PC-9 (cell line): ENCODE data around the gene LRRC2. TPM values are rescaled to one million over a fixed set of nuclear protein-coding genes. Genes with fewer than 3 reads are reported as not detected.

Experiments
- BruUV-seq: library from RNA; stranded (reverse); fragments of 400-500 nt; replicated peaks from 2 replicates; lab custom pipeline; 2021; lab: Mats Ljungman, UMichigan
- CTCF ChIA-PET: fragments of 300-600 bp; sonication (Branson Sonifier 250); formaldehyde crosslinking; loops from one replicate; lab custom pipeline; 2022; ENCODE audit warnings: antibody characterized with exemption; lab: Charles Lee
- POLR2A ChIA-PET: fragments of 300-600 bp; sonication (Branson Sonifier 250); formaldehyde crosslinking; loops from one replicate; lab custom pipeline; 2022; ENCODE audit warnings: antibody characterized with exemption; ENCODE audit not compliant: unreplicated experiment; lab: Charles Lee
- DNase-seq, 2 experiments: peaks; one replicate each; pipeline versions ENCODE4 v3.0.0 to v3.0.0-alpha.2; 2015 to 2022; ENCODE audit warnings: mixed read lengths in 1 of 2
- H2AFZ ChIP-seq: fragments of 200-600 bp; sonication (generic); 2 replicates; pipeline ENCODE4 v1.8.1; 2017; ENCODE audit warnings: antibody characterized with exemption
- H3F3A ChIP-seq: fragments of 200-600 bp; sonication (generic); 2 replicates; pipeline ENCODE4 v1.8.1; 2017; ENCODE audit warnings: antibody characterized with exemption, mild to moderate bottlenecking, low read depth; ENCODE audit not compliant: insufficient read depth
- H3K27ac ChIP-seq: fragments of 200-600 bp; sonication (generic); 2 replicates; pipeline ENCODE4 v1.6.1; 2016; ENCODE audit warnings: mixed run types
- H3K27me3 ChIP-seq: fragments of 200-600 bp; sonication (generic); 2 replicates; pipeline ENCODE4 v1.6.1; 2016; ENCODE audit warnings: low read depth, mixed run types; ENCODE audit not compliant: insufficient read depth
- H3K36me3 ChIP-seq: fragments of 200-600 bp; sonication (generic); 2 replicates; pipeline ENCODE4 v1.6.1; 2016; ENCODE audit warnings: low read depth, mixed run types
- H3K4me1 ChIP-seq: fragments of 200-600 bp; sonication (generic); replicated peaks from 2 replicates; pipeline ENCODE4 v1.6.1; 2016; ENCODE audit warnings: mixed run types; ENCODE audit not compliant: insufficient read depth
- H3K4me2 ChIP-seq: fragments of 200-600 bp; sonication (generic); 2 replicates; pipeline ENCODE4 v1.6.1; 2017; ENCODE audit warnings: mixed run types
- H3K4me3 ChIP-seq: fragments of 200-600 bp; sonication (generic); 2 replicates; pipeline ENCODE4 v1.6.1; 2016; ENCODE audit warnings: mixed run types
- H3K79me2 ChIP-seq: fragments of 200-600 bp; sonication (generic); 2 replicates; pipeline ENCODE4 v1.6.1; 2017; ENCODE audit warnings: low read depth, mixed run types
- H3K9me2 ChIP-seq: fragments of 200-600 bp; sonication (generic); 2 replicates; pipeline ENCODE4 v1.8.1; 2017; ENCODE audit warnings: mild to moderate bottlenecking; ENCODE audit not compliant: insufficient read depth
- H3K9me3 ChIP-seq: fragments of 200-600 bp; sonication (generic); 2 replicates; pipeline ENCODE4 v1.8.1; 2016; ENCODE audit warnings: low read depth; ENCODE audit not compliant: insufficient read depth
- H4K20me1 ChIP-seq: fragments of 200-600 bp; sonication (generic); 2 replicates; pipeline ENCODE4 v1.8.1; 2017; ENCODE audit not compliant: insufficient read depth
- EZH2 ChIP-seq: fragments of 200-600 bp; sonication (generic); IDR thresholded peaks from 2 replicates; pipeline ENCODE4 v1.8.0; 2017; ENCODE audit warnings: antibody characterized with exemption, low read depth
- intact Hi-C: fragments of 100-400 bp; cut with micrococcal nuclease; formaldehyde crosslinking; loops from one replicate; pipeline ENCODE4 v1.10.0; 2022; ENCODE audit not compliant: unreplicated experiment
- total RNA-seq: library from RNA; stranded (reverse); gene quantifications from 2 replicates; pipeline ENCODE4 v1.2.3, GENCODE V29; 2021
- TF ChIP-seq, protein P1 (sequence below): fragments of 200-600 bp; sonication (generic); conservative IDR thresholded peaks from 2 replicates; pipeline ENCODE4 v1.6.1; 2017; ENCODE audit warnings: mixed run types, antibody characterized with exemption, mild to moderate bottlenecking, moderate library complexity

Gene LRRC2
- total RNA-seq, 1 experiment from 2014 or later = 0.22 TPM

DNA sequence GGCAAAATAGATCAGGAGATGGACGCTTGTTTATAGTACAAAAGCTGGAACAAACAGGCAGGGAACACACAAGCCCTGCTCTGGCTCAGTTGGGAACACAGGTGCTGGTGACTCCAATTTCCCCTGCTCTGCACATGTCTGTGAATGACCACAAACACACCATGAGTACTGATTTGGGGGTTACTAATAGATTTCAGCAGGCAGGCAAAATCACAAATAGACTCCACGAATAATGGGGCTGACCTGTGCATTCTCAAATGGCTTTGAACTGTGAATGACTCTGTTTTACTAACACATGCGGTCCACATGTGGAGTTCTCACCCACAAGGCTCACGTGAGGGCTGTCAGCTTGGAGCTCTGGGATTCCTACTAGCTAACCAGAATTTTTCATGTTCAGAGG is 64.4 kb downstream of the LRRC2 start:
- no peak overlapping the region for H2AFZ ChIP-seq
- H3K27me3 ChIP-seq = no peaks in the 10 kb centered on the region
- H3F3A ChIP-seq = no peaks in the 10 kb centered on the region
- H3K4me3 ChIP-seq = no peak overlapping the region
- DNase-seq = no peak
- H3K36me3 ChIP-seq = no peaks in the 10 kb centered on the region
- no peak overlapping the region for H3K4me2 ChIP-seq
- H3K27ac ChIP-seq = no peak overlapping the region
- no peaks in the 10 kb centered on the region for H3K79me2 ChIP-seq
- no peaks in the 10 kb centered on the region for H3K9me3 ChIP-seq
- TF ChIP-seq, protein P1, sequence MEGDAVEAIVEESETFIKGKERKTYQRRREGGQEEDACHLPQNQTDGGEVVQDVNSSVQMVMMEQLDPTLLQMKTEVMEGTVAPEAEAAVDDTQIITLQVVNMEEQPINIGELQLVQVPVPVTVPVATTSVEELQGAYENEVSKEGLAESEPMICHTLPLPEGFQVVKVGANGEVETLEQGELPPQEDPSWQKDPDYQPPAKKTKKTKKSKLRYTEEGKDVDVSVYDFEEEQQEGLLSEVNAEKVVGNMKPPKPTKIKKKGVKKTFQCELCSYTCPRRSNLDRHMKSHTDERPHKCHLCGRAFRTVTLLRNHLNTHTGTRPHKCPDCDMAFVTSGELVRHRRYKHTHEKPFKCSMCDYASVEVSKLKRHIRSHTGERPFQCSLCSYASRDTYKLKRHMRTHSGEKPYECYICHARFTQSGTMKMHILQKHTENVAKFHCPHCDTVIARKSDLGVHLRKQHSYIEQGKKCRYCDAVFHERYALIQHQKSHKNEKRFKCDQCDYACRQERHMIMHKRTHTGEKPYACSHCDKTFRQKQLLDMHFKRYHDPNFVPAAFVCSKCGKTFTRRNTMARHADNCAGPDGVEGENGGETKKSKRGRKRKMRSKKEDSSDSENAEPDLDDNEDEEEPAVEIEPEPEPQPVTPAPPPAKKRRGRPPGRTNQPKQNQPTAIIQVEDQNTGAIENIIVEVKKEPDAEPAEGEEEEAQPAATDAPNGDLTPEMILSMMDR = no peak
- no peak for TF ChIP-seq EZH2
- ChIA-PET CTCF (no interaction called here), POLR2A (no interaction called here)
- intact Hi-C loops = no loop called here
- no peaks in the 10 kb centered on the region for H4K20me1 ChIP-seq
- BruUV-seq = no TSS peak
- H3K9me2 ChIP-seq = no peaks in the 10 kb centered on the region
- H3K4me1 ChIP-seq = peaks cover 2% of the 10 kb centered on the region; the same call in 1 of the 2 replicates

DNA sequence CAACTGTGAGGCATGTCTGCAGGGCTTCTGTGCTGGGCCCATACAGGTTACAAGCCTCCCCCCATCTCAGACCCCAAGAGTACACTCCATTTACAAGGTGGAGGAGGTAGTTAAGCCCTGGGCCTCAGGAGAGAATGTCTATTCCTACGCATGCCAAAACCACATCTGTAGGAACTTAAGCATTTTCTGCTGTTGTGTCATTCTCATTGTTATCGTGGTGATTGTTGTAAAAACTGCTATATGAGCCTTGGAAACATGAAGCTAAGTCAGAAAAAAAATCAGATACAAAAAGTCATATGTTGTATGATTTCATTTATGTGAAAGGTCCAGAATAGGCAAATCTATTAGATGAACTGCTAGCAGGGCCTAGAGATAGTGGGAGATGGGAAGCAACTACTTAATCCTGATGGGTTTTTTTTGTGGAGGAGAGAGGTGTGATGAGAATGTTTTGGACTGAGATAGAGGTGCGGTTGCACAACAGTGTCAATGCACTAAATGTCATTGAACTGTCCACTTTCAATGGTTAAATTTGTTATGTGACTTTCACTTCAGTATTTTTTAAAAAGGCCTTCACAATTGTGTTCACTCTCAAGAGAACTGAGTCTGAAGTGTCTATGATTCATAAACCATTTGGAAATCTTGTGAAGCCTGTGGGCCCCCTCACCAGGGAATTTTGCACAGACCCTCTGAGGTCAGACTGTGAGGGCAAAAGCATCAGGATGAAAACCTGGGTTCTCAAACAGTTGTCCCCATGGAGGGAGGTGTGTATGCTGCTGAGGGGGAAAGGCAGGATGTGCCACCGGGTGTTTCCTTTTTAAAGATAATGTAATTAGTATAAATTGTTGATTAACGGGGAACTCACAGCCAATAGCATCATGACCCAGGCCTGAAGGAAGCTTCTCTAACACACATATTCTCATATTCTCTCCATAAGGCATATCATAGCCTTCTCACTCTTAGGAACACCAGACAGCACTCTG is 65.2 kb downstream of the LRRC2 start:
- no peak for DNase-seq
- intact Hi-C loops = no loop called here
- no peaks in the 10 kb centered on the region for H3K79me2 ChIP-seq
- CTCF ChIA-PET = no interaction called here
- no peaks in the 10 kb centered on the region for H3F3A ChIP-seq
- no peak overlapping the region for H2AFZ ChIP-seq
- H3K36me3 ChIP-seq = no peaks in the 10 kb centered on the region
- H3K27ac ChIP-seq = no peak overlapping the region
- BruUV-seq = no TSS peak
- no peaks in the 10 kb centered on the region for H3K27me3 ChIP-seq
- no peaks in the 10 kb centered on the region for H3K9me2 ChIP-seq
- no peaks in the 10 kb centered on the region for H4K20me1 ChIP-seq
- POLR2A ChIA-PET = no interaction called here
- H3K9me3 ChIP-seq = no peaks in the 10 kb centered on the region
- TF ChIP-seq, protein P1 = no peak
- no peak for TF ChIP-seq EZH2
- H3K4me3 ChIP-seq = no peak overlapping the region
- no peak overlapping the region for H3K4me2 ChIP-seq
- peaks cover 9% of the 10 kb centered on the region for H3K4me1 ChIP-seq

DNA sequence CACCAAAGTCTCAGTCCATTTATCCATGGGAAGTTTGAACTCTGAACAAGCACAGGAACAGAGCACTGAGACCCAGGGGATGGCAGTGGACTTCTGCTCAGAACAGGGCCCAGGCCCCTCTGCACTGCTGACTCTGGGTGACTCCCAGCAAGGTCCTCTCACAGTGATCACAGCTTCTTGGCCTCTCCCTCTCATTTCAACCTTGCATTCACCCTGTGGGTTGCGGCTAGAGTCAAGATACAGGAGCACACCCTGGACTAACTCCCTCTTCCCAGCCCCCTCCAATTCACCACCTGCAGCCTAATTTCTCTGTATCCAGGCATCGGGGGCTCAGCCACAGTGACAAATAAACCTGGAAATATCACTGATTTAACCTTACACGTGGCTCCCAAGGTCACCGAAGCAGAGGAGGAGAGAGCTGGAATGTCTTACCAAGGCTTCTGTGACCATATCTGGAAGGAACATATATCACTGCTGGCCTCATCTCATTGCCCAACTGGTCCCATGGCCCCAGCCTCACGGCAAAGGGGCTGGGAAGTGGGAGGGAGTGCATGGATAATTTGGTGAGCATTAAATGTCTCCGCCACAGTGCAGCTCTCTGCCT is 67.1 kb downstream of the LRRC2 start:
- no peak overlapping the region for H3K4me3 ChIP-seq
- H3K4me1 ChIP-seq = peaks cover 13% of the 10 kb centered on the region
- no peak overlapping the region for H2AFZ ChIP-seq
- intact Hi-C loops = no loop called here
- H3F3A ChIP-seq = no peaks in the 10 kb centered on the region
- H3K4me2 ChIP-seq = no peak overlapping the region
- H3K9me2 ChIP-seq = no peaks in the 10 kb centered on the region
- H3K9me3 ChIP-seq = no peaks in the 10 kb centered on the region
- CTCF ChIA-PET = no interaction called here
- TF ChIP-seq EZH2 = no peak
- TF ChIP-seq, protein P1 = no peak
- H4K20me1 ChIP-seq = no peaks in the 10 kb centered on the region
- no peak for DNase-seq
- POLR2A ChIA-PET = interaction anchor here (0.7 kb wide), 1 partner anchor 882 kb away, joined by 7 read pairs; the partner anchor contains the start of gene PTPN23
- no peak overlapping the region for H3K27ac ChIP-seq
- H3K79me2 ChIP-seq = no peaks in the 10 kb centered on the region
- no peaks in the 10 kb centered on the region for H3K36me3 ChIP-seq
- H3K27me3 ChIP-seq = no peaks in the 10 kb centered on the region
- no TSS peak for BruUV-seq
